PC-9 (cell line): ENCODE results near the gene PPFIBP1. TPM values are rescaled to one million over a fixed set of nuclear protein-coding genes. Genes with fewer than 3 reads are reported as not detected.

Experiments used
- BruUV-seq: library from RNA; stranded (reverse); fragments of 400-500 nt; replicated peaks from 2 replicates; lab custom pipeline; 2021; lab: Mats Ljungman, UMichigan
- CTCF ChIA-PET: fragments of 300-600 bp; sonication (Branson Sonifier 250); formaldehyde crosslinking; loops from one replicate; lab custom pipeline; 2022; ENCODE audit warnings: antibody characterized with exemption; lab: Charles Lee
- POLR2A ChIA-PET: fragments of 300-600 bp; sonication (Branson Sonifier 250); formaldehyde crosslinking; loops from one replicate; lab custom pipeline; 2022; ENCODE audit warnings: antibody characterized with exemption; ENCODE audit not compliant: unreplicated experiment; lab: Charles Lee
- DNase-seq, 2 experiments: peaks; one replicate each; pipeline versions ENCODE4 v3.0.0 to v3.0.0-alpha.2; 2015 to 2022; ENCODE audit warnings: mixed read lengths in 1 of 2
- H2AFZ ChIP-seq: fragments of 200-600 bp; sonication (generic); 2 replicates; pipeline ENCODE4 v1.8.1; 2017; ENCODE audit warnings: antibody characterized with exemption
- H3F3A ChIP-seq: fragments of 200-600 bp; sonication (generic); 2 replicates; pipeline ENCODE4 v1.8.1; 2017; ENCODE audit warnings: antibody characterized with exemption, mild to moderate bottlenecking, low read depth; ENCODE audit not compliant: insufficient read depth
- H3K27ac ChIP-seq: fragments of 200-600 bp; sonication (generic); 2 replicates; pipeline ENCODE4 v1.6.1; 2016; ENCODE audit warnings: mixed run types
- H3K27me3 ChIP-seq: fragments of 200-600 bp; sonication (generic); 2 replicates; pipeline ENCODE4 v1.6.1; 2016; ENCODE audit warnings: low read depth, mixed run types; ENCODE audit not compliant: insufficient read depth
- H3K36me3 ChIP-seq: fragments of 200-600 bp; sonication (generic); 2 replicates; pipeline ENCODE4 v1.6.1; 2016; ENCODE audit warnings: low read depth, mixed run types
- H3K4me1 ChIP-seq: fragments of 200-600 bp; sonication (generic); replicated peaks from 2 replicates; pipeline ENCODE4 v1.6.1; 2016; ENCODE audit warnings: mixed run types; ENCODE audit not compliant: insufficient read depth
- H3K4me2 ChIP-seq: fragments of 200-600 bp; sonication (generic); 2 replicates; pipeline ENCODE4 v1.6.1; 2017; ENCODE audit warnings: mixed run types
- H3K4me3 ChIP-seq: fragments of 200-600 bp; sonication (generic); 2 replicates; pipeline ENCODE4 v1.6.1; 2016; ENCODE audit warnings: mixed run types
- H3K79me2 ChIP-seq: fragments of 200-600 bp; sonication (generic); 2 replicates; pipeline ENCODE4 v1.6.1; 2017; ENCODE audit warnings: low read depth, mixed run types
- H3K9me2 ChIP-seq: fragments of 200-600 bp; sonication (generic); 2 replicates; pipeline ENCODE4 v1.8.1; 2017; ENCODE audit warnings: mild to moderate bottlenecking; ENCODE audit not compliant: insufficient read depth
- H3K9me3 ChIP-seq: fragments of 200-600 bp; sonication (generic); 2 replicates; pipeline ENCODE4 v1.8.1; 2016; ENCODE audit warnings: low read depth; ENCODE audit not compliant: insufficient read depth
- H4K20me1 ChIP-seq: fragments of 200-600 bp; sonication (generic); 2 replicates; pipeline ENCODE4 v1.8.1; 2017; ENCODE audit not compliant: insufficient read depth
- EZH2 ChIP-seq: fragments of 200-600 bp; sonication (generic); IDR thresholded peaks from 2 replicates; pipeline ENCODE4 v1.8.0; 2017; ENCODE audit warnings: antibody characterized with exemption, low read depth
- intact Hi-C: fragments of 100-400 bp; cut with micrococcal nuclease; formaldehyde crosslinking; loops from one replicate; pipeline ENCODE4 v1.10.0; 2022; ENCODE audit not compliant: unreplicated experiment
- total RNA-seq: library from RNA; stranded (reverse); gene quantifications from 2 replicates; pipeline ENCODE4 v1.2.3, GENCODE V29; 2021
- TF ChIP-seq, protein P1 (sequence below): fragments of 200-600 bp; sonication (generic); conservative IDR thresholded peaks from 2 replicates; pipeline ENCODE4 v1.6.1; 2017; ENCODE audit warnings: mixed run types, antibody characterized with exemption, mild to moderate bottlenecking, moderate library complexity

The PPFIBP1 gene
- total RNA-seq, 1 experiment from 2014 or later: 77.0 TPM

DNA sequence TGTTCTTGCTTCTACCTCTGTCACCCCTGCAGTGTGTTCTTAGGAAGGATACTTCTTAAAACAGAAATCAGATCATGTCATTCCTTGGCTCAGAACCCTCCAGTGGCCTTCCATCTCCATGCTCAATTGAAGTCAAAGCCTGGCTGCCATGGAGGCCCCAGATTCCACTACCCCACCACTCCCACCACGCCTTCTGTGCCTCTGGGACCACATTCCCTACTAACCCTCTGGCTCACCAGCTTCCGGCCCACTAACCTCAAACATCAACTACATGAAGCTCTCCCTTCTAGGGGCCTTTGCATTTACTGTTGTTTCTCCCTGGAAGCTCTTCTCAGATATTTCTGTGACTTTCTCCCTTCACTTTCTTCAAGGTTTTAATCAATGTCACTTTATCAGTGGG lies 96.1 kb downstream of the PPFIBP1 start:
- Histone ChIP-seq H3K79me2 (no peaks in the 10 kb centered on the region), H4K20me1 (no peaks in the 10 kb centered on the region), H3K9me2 (no peaks in the 10 kb centered on the region), H3K4me2 (no peak overlapping the region), H2AFZ (no peak overlapping the region), H3K27me3 (no peaks in the 10 kb centered on the region), H3K4me1 (peaks cover 25% of the 10 kb centered on the region), H3F3A (peaks cover 9% of the 10 kb centered on the region), H3K9me3 (no peaks in the 10 kb centered on the region; the same call in 1 of the 2 replicates), H3K27ac (no peak overlapping the region), H3K36me3 (no peaks in the 10 kb centered on the region), H3K4me3 (no peak overlapping the region)
- intact Hi-C loops: no loop called here
- TF ChIP-seq EZH2: no peak
- TF ChIP-seq, protein P1, sequence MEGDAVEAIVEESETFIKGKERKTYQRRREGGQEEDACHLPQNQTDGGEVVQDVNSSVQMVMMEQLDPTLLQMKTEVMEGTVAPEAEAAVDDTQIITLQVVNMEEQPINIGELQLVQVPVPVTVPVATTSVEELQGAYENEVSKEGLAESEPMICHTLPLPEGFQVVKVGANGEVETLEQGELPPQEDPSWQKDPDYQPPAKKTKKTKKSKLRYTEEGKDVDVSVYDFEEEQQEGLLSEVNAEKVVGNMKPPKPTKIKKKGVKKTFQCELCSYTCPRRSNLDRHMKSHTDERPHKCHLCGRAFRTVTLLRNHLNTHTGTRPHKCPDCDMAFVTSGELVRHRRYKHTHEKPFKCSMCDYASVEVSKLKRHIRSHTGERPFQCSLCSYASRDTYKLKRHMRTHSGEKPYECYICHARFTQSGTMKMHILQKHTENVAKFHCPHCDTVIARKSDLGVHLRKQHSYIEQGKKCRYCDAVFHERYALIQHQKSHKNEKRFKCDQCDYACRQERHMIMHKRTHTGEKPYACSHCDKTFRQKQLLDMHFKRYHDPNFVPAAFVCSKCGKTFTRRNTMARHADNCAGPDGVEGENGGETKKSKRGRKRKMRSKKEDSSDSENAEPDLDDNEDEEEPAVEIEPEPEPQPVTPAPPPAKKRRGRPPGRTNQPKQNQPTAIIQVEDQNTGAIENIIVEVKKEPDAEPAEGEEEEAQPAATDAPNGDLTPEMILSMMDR: no peak
- no TSS peak for BruUV-seq
- CTCF ChIA-PET: no interaction called here
- DNase-seq: no peak
- POLR2A ChIA-PET: interaction anchor here (0.7 kb wide), 2 partner anchors 96 to 571 kb away, joined by 5 to 8 read pairs; no protein-coding TSS in a partner anchor

DNA sequence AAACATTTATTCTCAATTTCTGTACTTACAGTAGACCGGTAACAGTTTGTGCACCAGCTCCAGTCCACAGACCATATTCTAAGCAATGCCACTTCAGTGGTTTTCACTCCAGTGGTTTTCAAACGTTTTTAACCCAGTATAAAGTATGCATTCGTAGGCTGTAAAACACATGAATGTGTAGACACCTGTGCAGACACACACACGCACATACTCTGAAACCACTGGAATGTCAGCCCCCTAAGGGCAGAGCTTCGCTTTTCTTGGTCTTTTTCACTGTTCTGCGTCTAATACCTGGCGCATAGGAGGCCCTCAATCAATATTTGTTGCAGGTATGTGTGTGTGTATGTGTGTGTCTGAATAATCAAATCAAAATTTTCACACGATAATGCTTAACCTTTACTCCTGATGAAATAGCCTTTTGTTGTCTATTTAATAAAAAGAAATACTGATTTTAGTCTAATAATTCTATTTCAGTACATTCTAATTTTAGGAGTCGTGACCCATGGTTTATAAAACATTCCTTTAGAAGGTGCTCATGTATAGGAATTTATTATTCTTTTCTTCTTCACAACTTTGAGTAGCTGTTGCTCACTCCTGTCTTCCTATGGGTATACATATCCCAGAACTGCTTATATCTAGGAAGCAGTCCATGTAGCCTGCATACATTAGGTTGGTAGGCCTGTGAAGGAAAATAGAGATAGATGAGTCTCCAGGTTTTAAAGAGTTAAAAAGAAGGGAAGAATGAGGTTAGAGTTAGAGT lies 98.6 kb downstream of the PPFIBP1 start:
- no peak overlapping the region for H3K4me3 ChIP-seq
- peaks cover 19% of the 10 kb centered on the region for H3F3A ChIP-seq
- no TSS peak for BruUV-seq
- no peaks in the 10 kb centered on the region for H3K9me2 ChIP-seq
- H2AFZ ChIP-seq: no peak overlapping the region
- ChIA-PET CTCF (no interaction called here), POLR2A (no interaction called here)
- no peaks in the 10 kb centered on the region for H4K20me1 ChIP-seq
- no peaks in the 10 kb centered on the region for H3K79me2 ChIP-seq
- no peaks in the 10 kb centered on the region for H3K36me3 ChIP-seq
- no peaks in the 10 kb centered on the region for H3K27me3 ChIP-seq
- no peak overlapping the region for H3K27ac ChIP-seq
- H3K4me1 ChIP-seq: peaks cover 32% of the 10 kb centered on the region
- intact Hi-C loops: no loop called here
- no peak overlapping the region for H3K4me2 ChIP-seq
- H3K9me3 ChIP-seq: no peaks in the 10 kb centered on the region
- no peak for DNase-seq
- no peak for TF ChIP-seq EZH2
- TF ChIP-seq, protein P1: no peak

DNA sequence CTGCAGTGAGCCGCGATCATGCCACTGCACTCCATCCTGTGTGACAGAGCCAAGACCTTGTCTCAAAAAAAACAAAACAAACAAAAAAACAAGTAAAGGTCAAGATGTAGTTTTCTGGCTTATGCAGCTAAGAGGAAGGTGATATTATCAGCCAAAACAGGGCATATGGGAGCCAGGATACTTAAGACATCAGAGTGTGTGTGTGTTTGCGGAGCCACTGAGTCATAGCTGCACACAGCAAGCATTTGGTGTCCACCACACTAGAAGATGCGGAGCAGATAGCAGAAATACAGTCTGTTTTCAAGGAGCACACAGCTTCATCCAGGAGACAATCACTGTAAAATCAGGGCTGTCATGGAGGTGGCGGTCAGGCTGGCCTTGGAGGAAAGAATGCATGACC lies 99.6 kb downstream of the PPFIBP1 start:
- H3K9me2 ChIP-seq: no peaks in the 10 kb centered on the region
- no peaks in the 10 kb centered on the region for H3K36me3 ChIP-seq
- H3F3A ChIP-seq: peaks cover 17% of the 10 kb centered on the region
- H4K20me1 ChIP-seq: no peaks in the 10 kb centered on the region
- no peaks in the 10 kb centered on the region for H3K27me3 ChIP-seq
- TF ChIP-seq EZH2: no peak
- TF ChIP-seq, protein P1: no peak
- H3K4me1 ChIP-seq: peaks cover 29% of the 10 kb centered on the region
- no peak overlapping the region for H3K4me3 ChIP-seq
- no TSS peak for BruUV-seq
- H3K4me2 ChIP-seq: no peak overlapping the region
- CTCF ChIA-PET: interaction anchor here (0.6 kb wide), 1 partner anchor 69 kb away, joined by 4 read pairs; no protein-coding TSS in a partner anchor
- intact Hi-C loops: no loop called here
- no peaks in the 10 kb centered on the region for H3K9me3 ChIP-seq
- no peaks in the 10 kb centered on the region for H3K79me2 ChIP-seq
- no peak overlapping the region for H3K27ac ChIP-seq
- no peak overlapping the region for H2AFZ ChIP-seq
- POLR2A ChIA-PET: no interaction called here
- DNase-seq: no peak
